HG03045 (cell line): ENCODE results near the gene CKLF.
"Not testable (repeated sequence)": the region's sequence is repeated elsewhere in the genome, so short reads cannot be mapped to it uniquely, and the experiment has no call there.

Experiments
- ATAC-seq: cut with Tn5 transposase; IDR thresholded peaks from one replicate; pipeline ENCODE4 v1.9.1; 2021; ENCODE audit warnings: mild to moderate bottlenecking, moderate library complexity; ENCODE audit not compliant: unreplicated experiment

The CKLF gene

DNA sequence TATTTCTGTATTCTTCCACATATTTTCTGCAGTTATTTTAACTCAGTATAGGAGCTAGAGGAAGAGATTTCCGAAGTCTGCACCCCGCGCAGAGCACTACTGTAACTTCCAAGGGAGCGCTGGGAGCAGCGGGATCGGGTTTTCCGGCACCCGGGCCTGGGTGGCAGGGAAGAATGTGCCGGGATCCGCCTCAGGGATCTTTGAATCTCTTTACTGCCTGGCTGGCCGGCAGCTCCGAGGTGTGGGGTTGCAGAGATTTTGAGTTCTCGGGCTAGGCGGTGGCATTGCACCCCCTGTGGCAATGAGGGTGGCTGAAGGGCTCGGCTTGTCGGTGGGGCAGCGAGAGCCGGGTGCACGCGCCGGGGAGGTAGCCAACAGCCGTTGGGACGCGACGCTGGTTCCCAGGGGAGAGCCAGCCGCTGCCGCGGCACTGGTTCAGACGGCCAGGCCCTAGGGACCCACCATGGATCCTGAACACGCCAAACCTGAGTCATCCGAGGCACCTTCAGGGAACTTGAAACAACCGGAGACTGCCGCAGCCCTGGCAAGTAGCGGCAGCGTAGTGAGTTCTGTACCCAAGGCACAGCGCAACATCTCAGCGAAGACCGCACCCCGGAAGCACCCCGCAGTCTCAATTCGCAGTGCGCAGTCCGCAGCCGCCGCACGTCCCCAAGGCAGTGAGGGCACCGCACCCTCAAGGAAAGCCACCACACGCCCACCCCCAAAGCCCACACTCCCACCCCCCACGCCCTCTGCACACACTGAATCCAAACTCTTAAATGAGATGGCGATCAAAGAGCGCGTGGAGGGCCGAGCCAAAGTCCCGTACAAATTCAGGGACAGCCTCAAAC is 13.9 kb downstream of the CKLF start, which contains the start of gene CMTM1:
TSS of gene CMTM1 (plus strand) at position 389 of the 851 bp plus-strand sequence. CDS start at position 464, 75 bp downstream.
- no peak for ATAC-seq

DNA sequence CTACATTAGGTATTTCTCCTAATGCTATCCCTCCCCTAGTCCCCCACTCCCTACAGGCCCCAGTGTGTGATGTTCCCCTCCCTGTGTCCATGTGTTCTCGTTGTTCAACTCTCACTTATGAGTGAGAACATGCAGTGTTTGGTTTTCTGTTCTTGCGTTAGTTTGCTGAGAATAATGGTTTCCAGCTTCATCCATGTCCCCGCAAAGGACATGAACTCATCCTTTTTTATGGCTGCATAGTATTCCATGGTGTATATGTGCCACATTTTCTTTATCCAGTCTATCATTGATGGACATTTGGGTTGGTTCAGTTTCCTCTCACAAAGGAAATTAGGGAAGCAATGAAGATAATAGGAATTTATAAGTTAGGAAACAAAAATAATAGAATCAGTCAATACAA is 14.9 kb downstream of the CKLF start:
- not testable (repeated sequence) for ATAC-seq

DNA sequence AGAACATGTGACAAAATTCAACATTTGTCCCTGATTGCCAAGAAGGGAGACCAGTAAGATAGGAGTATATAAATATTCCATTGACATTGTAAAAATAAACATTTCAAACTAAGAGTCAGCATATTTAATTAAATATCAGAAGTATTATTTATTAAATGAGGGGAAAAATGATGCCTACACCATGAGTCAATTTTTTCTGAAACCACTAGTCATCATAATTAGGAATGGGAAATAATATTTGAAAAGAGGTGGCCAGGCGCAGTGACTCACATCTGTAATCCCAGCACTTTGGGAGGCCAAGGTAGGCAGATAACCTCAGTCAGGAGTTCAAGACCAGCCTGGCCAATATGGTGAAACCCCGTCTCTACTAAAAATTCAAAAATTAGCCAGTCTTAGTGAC is 16.0 kb downstream of the CKLF start:
- ATAC-seq, result no peak

DNA sequence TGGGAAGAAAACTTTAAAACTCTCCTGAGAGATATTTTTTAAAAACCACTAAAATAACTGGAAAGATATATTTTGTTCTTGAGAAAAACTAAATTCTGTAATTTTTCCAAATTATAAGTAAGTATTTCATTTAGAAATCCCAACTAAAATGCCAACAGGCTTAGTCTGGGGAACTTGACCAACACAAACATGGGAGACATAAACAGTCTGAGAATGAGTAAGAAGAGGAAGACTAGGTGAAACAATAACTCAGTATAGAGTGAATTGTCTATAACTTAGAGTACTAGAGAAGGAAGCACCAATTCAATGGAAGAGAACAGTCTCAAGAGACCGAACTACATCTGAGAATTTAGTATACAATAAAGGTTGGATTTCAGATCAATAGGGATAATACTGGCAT is 16.8 kb downstream of the CKLF start:
- no peak for ATAC-seq

DNA sequence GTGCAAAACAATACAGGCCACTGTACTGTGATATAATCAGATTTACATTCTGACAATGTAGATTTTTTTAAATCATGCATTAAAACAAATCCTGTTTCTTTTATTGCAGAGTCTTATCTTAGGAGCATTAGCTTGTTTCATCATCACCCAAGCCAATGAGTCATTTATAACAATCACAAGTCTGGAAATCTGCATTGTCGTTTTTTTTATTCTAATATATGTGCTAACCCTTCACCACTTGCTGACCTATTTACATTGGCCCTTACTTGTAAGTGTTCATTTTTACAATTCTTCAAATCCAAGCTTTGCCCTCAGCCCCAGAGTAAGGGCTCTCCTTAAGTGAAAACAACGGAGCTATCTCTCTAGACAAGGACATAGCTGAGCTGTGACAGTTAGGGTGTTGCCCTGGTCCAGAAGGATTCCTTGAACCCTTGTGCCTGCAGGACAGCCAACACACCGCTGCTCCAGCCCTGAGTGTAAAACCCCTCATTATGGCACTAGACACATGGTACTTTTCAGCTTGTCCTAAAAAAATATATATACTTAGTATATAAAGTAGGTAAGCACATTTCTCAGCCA is 17.5 kb downstream of the CKLF start:
- ATAC-seq, result no peak

DNA sequence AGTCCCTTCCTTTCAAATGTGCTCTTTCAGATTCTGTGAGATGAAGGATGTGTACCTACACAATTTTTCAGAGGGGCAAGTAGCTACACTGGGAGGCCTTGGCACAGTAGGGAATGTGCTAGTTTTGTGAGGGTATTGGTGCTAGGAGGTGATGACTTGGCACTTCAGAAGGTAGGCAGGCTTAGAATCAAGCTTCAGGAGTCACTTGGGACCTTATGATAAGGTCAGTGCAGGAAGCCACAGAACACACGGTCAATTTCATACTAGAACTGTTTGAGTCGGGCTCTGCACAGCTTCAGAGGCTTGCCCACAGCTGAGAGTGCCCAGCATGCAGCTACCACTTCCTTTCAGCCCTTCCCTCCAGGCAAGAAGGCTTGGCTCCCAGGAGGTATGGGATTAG is 20.0 kb downstream of the CKLF start:
- ATAC-seq, result no peak

DNA sequence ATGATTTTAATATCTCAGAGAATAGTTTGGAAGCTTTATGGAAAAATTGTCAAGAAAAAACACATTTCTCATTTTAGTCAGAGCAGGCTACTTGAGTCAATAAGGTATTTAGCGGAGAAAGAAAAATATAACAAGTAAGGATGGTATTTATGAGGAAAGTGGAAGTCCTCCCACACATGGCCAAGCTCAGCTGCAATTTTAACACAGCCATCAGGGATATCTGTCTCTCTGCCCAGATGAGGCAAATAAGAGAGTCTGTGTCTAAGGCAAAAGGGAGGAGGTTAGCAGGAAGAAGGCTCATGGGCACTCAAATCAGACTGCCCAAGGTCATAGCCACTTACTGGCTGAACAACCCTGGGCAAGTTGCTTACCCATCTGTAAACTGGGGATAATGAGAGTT is 21.7 kb downstream of the CKLF start:
- no peak for ATAC-seq

DNA sequence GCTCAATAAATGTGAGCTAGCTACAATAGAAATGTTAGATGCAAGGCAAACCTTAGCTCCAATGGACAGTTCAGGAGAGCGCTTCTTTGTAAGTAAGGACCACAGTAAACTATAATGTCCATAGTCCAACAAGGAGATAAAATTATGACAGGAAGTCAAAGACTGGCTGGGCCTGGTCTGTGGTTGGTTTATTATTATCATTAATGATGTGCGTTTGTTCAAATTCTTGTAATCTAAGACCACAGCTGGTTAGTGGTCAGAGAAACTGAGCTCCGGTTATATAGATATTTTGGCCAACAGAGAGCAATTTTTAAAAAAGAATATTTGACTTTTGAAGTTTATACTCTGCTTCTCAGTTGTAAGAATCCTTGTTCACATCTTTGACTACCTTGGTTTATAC is 22.2 kb downstream of the CKLF start:
- no peak for ATAC-seq

DNA sequence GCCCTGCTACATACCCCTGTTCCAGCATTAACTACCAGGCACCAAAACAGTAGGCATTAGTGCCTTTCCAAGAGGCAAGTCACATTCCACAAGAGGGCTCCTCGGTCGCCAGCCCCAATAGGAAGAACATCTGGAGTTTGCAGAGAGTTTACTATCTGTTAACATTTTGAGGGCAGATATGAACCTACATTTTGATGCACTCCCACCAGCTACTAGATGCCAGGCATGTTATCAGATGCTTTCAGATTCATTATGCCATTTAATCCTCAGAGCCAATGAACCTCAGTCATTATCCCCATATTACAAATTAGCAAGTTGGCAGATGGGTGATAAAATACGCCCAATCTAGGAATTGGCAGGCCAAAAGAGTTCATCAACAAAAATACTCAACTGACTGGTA is 22.7 kb downstream of the CKLF start:
- no peak for ATAC-seq

DNA sequence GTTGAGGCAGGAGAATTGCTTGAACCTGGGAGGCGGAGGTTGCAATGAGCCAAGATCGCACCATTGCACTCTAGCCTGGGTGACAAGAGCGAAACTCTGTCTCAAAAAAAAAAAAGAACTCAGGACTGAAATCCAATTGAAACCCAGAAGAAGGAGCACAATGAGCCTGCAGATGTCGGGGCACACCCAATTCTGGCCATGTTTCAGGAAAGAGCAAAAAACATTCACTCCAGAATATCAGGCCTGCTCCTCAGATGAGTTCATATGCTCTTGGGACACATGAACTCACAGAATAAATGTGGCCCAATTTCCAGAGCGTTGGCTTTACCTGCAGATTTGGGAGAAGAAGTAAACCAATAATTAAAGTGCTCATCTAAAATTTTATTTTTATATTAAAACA is 23.9 kb downstream of the CKLF start:
- no peak for ATAC-seq

DNA sequence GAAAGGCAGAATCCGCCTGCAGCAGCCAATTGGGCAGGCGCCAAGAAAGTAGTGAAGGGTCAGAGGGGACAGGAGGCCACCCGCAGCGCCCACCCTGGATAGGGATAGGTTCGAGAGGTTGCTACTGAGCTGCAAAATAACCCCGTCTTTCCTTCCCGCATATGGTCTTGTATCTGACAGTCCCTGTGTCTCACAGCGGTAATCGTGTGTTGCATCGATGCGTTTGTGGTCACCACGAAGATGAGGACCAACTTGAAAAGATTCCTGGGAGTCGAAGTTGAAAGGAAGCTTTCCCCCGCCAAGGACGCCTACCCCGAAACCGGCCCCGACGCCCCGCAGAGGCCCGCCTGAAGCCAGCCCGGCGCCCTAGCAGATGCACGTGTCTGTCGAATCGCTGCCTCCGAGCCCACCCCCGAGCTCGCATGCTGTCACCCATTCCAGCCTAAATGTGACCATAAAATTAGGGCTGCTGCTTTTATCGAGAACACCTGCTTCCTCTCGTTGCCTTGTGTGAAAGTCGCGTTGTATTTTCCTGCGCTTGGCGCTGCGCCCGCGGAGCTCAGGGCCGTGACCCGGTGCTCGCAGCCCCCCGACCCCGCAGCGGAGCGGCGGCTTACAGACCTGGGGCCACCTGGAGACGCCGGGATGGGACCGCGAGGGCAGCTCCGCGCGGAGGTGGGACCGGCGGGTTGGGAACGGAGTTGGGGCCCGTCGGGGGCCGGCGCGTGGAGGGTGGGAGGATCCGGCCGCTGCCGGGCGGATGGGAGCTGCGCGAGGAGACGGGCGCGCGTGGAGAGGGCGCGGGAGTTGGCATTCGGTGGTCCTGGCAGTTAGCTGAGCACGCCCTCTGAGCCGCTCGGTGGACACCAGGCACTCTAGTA is 26.5 kb downstream of the CKLF start, which contains the start of gene CMTM2:
TSS of gene CMTM2 (plus strand) at position 813 of the 881 bp plus-strand sequence. CDS start 145 bp downstream, outside the sequence.
- no peak for ATAC-seq

DNA sequence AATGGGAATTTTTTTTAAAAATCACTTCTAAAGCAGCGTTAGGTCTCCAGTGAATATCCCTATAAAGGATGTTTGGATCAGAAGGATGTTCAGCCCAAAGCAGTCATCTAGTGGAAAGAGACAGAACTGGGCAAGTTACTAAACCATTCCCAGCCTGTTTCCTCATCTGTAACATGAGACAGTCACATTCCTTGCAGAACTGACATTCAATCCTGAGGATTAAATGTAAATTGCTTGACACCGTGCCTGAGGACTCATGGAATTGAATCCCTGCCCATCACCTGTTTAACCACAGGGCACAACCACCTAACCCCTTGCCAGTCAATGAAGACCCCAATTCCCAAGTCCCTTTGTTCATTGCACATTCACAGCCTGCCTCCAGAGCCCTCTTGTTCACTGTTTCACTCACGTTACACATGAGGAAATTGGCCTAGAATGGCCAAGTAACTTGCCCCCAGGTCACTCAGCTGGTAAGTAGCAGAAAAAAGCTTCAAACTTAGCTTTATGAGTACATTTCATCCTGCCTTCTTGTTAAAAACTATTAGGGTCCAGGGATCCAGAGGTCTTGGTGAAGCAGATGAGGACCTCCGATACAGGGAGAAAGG is 28.3 kb downstream of the CKLF start:
- no peak for ATAC-seq

DNA sequence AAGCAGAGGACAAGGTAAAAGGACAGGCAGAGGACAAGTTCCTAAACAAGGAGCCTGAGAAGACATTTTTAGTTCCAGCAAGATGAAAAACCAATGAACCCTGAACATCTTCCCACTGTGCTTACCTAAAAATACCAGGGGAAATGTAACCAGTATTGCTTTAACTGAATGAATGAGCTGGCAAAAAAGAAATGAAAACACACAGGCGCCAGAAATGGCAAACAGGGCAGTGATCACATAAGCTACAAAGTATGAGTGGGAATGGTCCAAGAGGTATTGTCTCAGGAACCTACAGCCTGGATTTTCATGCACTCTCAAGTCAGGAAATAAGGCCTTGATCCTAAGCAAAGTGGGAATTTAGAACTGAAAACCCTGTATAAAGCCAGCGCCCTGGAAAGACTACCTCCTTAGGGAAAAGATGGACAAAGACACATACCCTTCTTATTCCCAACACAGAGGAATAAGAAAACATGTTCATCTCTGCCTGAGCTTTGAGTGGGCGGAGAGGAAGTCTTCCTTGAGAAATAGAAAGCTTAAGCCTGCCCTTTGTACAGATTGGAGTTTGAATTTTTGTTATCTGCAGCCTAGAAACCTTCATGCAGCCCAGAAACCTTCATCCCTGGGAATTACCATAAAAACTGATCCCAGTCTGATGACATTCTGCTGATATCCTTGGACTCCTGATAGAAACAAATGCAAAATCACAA is 29.0 kb downstream of the CKLF start:
- ATAC-seq, result no peak

DNA sequence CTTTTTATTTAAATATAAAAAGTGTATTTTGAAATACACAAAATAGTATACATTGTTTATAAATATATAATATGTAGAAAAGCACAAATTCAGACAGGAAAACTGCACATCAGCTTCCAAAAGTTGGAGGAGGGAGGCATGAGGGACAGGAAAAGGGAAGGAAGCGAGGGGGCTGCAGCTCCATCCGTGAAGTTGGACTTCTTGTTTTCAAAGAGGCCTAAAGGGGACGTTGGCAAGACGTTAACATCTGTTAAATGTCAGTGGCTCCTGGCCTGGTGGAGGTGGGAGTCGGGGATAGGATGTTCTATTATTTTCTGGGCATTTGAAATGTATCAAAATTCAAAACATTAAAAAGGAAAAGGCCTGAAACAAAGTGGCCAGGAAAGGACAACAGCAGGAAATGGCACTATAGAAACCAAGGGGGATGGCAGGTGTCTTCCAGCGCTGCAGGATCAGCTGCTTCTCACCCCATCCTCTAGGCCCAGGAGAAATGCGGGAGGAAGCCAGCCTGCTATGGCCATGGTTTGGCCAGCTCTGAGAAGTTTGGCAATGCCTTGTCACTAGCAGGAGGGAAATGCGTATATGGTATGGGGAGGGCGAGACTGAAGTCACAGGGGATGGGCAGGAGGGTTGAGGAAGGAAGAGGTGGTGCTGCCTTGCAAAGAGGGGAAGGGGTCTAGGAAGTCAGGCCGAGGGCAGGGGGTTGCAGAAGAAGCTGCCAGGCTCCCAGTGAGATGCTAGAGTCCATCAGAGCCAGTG is 33.3 kb downstream of the CKLF start:
- ATAC-seq, result no peak

DNA sequence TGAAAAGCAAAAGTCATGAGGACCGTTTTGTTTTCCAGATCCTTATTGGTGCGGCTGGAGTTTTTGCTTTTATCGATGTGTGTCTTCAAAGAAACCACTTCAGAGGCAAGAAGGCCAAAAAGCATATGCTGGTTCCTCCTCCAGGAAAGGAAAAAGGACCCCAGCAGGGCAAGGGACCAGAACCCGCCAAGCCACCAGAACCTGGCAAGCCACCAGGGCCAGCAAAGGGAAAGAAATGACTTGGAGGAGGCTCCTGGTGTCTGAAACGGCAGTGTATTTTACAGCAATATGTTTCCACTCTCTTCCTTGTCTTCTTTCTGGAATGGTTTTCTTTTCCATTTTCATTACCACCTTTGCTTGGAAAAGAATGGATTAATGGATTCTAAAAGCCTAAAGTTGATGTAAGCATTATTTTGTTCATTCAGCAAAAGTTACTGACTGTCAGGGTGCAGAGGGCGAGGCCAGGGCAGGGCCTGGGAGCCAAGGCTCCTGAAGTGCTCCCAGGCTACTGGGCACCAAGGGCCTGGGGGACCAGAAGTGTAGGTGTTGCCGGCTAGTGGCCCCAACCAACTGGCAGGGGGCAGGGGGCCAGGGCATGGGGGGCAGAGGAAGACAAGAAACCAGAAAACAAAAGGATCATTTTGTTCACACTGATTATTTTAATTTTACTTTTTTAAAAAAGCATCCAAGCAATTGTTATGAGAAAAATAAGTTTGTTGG is 35.7 kb downstream of the CKLF start:
- no peak for ATAC-seq

DNA sequence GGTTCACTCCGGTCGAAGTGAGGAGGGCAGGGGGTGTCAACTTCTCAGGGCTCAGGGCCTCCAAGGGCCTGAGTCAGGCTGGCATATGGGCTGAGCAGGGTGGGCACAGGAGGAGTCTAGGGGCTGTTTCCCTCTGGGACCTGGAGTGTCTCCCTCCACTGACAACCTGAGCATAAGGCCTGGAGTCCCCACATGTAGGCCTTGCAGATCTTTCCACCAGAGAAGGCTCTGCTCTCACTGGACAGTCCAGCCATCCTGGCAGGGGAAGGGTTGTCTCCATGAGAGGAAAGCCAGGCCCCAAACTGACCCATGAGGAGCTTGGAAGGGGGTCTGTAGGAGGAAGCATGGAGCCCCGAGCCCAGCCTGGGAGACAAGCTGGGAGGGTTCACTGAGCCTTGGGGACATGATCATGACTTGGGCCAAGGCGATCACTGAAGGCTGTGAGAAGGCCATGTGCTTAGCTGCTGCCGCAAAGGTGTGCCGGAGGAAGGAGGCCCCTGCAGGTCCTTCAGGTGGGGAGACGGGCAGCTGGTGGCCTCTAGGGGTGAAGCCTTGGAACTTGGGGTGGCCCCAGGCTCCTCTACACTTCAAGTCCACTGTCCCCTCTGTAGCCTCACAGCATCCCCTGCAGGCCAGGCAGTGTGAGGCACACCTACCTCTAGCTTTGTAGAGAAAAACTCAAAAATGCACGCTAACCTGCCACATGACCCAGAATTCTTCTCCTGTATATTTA is 36.8 kb downstream of the CKLF start:
- ATAC-seq, result no peak

DNA sequence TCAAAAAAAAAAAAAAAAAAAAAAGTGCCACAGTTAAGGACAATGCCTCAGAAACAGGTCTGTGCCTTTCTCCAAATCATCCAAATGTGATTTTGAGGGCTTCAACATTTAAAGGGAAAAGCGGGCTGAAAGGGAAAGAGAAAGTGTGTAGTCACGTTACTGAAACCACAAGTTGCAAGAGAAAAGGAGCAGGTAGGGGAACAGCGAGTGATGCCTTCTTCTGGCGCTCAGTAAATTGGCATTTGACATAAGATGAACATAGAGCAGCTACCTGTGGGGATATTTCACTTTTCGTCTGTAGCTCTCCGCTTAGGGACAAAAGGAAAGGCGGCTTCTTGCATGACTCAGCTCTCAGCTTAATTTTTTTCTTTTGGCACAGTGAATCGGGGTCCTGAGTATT is 37.9 kb downstream of the CKLF start:
- no peak for ATAC-seq

DNA sequence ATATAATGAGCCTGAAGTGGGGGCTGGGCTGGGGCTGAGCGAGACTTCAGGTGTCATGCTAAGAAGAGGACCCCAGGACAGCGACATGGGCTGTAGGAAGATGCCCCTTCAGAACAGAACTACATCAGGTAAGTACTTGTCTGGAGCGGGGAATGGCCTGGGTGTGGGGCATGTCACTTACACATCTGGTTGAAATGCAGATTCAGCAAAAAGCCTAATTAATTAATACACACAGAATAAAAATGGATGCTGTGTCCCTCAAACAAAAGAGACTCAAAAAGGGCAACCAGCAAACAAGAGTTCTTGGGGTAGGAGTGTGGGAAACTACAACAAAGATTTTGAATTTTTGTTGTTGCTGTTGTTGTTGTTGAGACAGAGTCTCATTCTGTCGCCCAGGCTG is 38.6 kb downstream of the CKLF start:
- ATAC-seq, result no peak
